Neuron (in vitro differentiated cells): ENCODE measurements around the gene LCE3D.
"Not testable (repeated sequence)": the region's sequence is repeated elsewhere in the genome, so short reads cannot be mapped to it uniquely, and the experiment has no call there.

Experiments
- H2AFZ ChIP-seq: one replicate; pipeline ENCODE4 v1.6.1; 2013; ENCODE audit warnings: low read depth, mild to moderate bottlenecking, inconsistent platforms, low read length, moderate library complexity
- H3K27me3 ChIP-seq: one replicate; pipeline ENCODE4 v1.6.1; 2013; ENCODE audit warnings: low read length; ENCODE audit not compliant: insufficient read depth
- H3K36me3 ChIP-seq: one replicate; pipeline ENCODE4 v1.6.1; 2013; ENCODE audit warnings: low read length; ENCODE audit not compliant: insufficient read depth
- H3K4me1 ChIP-seq: one replicate; pipeline ENCODE4 v1.6.1; 2013; ENCODE audit warnings: low read length; ENCODE audit not compliant: insufficient read depth
- H3K4me3 ChIP-seq: 2 replicates; pipeline ENCODE4 v1.5.1; 2013; ENCODE audit warnings: mild to moderate bottlenecking, low read length, moderate library complexity
- H3K9me3 ChIP-seq: one replicate; pipeline ENCODE4 v1.6.1; 2013; ENCODE audit warnings: low read length

The LCE3D gene, protein sequence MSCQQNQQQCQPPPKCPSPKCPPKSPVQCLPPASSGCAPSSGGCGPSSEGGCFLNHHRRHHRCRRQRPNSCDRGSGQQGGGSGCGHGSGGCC

DNA sequence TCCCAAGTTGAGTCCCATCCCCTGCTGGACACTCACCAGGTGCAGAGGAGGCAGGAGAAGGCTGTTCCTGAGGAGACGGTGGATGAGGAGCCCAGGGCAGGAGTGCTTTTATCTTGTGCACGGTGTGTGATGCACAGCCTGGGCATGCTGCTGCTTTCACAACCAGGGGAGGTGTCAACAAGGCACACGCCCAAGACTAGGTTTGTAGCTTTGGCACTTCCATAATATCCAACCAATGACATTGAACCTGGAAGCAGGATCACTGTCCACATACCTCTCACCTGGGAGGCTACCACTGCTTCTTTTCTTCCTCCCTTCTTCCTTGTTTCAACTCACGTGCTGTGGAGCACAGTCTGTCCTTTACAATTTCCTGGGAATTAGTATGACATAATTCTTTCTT lies at the start of gene LCE3D:
LCE3D (minus strand) TSS at position 84 of the 400 bp plus-strand sequence. CDS start 580 bp downstream, outside the sequence.
- Histone ChIP-seq H2AFZ (no peak within 1 kb of the TSS), H3K4me1 (no peaks in the 10 kb centered on the region), H3K4me3 (no peak within 1 kb of the TSS), H3K27me3 (no peaks in the 10 kb centered on the region), H3K36me3 (no peaks in the 10 kb centered on the region), H3K9me3 (no peaks in the 10 kb centered on the region)

DNA sequence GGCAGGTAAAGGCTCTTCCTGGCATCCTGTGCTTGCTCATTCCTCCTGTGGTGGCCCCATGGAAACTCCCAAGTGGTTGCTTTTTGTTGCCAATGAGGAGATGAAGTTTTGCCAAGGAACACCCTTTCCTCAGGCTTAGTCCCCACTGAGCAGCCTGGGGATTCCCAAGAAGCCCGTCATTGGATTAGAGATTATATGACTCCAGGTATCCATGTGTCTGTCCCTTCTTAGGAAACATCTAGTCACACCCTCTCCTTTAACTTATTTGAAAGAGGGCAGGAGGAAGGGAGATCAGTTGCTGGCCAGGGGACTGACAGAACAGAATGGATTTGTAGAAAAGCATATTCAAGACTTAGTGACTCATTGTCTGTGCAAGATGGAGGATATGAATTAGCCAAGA lies 46.4 kb upstream of the LCE3D start:
- no peaks in the 10 kb centered on the region for H3K9me3 ChIP-seq
- H3K4me1 ChIP-seq: no peaks in the 10 kb centered on the region
- H3K4me3 ChIP-seq: no peak overlapping the region
- no peak overlapping the region for H2AFZ ChIP-seq
- H3K27me3 ChIP-seq: no peaks in the 10 kb centered on the region
- no peaks in the 10 kb centered on the region for H3K36me3 ChIP-seq

DNA sequence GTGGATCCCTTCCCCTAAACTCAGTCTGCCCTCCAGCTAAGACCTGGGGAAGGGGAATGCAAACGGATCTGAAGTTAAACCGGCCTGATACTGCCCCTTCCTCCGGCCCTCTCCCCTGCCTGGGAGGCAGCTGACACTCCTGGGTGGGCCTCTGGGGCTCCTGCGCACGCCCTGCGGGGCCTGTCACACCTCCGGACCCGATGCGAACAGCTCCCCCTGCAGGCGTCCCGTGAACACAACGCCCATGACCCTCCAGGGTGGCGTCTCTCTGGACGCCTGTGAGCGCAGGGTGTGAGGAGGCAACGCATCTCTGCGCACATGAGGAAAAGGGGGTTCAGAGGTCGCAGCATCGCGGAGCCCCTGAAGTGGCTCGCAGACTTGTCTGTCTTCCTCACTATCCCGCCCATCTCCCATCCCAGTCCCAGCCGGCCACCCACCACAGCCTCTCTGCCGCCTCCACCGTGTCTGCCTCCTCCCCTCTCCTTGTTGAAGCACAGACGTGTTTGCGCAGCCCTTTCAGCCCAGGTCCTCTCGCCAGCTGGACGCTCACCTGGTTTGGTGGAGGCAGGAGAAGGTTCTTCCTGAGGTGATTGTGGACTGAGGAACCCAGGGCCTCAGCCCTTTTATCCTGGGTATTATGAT lies 43.0 kb upstream of the LCE3D start:
- H3K9me3 ChIP-seq: peaks cover 2% of the 10 kb centered on the region
- H3K4me3 ChIP-seq: no peak overlapping the region
- no peaks in the 10 kb centered on the region for H3K27me3 ChIP-seq
- no peak overlapping the region for H2AFZ ChIP-seq
- H3K36me3 ChIP-seq: no peaks in the 10 kb centered on the region
- H3K4me1 ChIP-seq: no peaks in the 10 kb centered on the region

DNA sequence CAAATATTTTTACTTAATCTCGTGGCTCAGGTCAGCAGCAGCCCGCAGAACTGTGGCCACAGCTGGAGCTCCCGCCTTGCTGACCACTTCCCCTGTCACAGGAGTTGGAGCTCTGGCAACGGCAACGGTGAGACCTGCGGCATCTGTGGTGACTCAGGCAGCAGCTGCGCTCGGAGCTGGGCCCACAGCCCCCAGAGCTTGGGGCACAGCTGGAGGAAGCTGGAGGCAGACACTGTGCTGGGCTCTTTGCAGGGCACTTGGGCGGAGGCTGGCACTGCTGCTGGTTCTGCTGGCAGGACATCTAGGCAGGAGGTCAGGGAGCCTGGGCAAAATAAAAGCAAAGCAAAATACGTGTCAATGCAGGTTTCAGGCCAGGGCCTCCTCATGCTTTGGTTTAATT lies 42.5 kb upstream of the LCE3D start, which contains the start of gene LCE3A:
LCE3A (minus strand) TSS at position 301 of the 400 bp plus-strand sequence; CDS start at position 301, 0 bp downstream.
- no peaks in the 10 kb centered on the region for H3K36me3 ChIP-seq
- H3K4me1 ChIP-seq: no peaks in the 10 kb centered on the region
- no peaks in the 10 kb centered on the region for H3K27me3 ChIP-seq
- no peak within 1 kb of the TSS for H3K4me3 ChIP-seq
- H3K9me3 ChIP-seq: peaks cover 2% of the 10 kb centered on the region
- no peak within 1 kb of the TSS for H2AFZ ChIP-seq

DNA sequence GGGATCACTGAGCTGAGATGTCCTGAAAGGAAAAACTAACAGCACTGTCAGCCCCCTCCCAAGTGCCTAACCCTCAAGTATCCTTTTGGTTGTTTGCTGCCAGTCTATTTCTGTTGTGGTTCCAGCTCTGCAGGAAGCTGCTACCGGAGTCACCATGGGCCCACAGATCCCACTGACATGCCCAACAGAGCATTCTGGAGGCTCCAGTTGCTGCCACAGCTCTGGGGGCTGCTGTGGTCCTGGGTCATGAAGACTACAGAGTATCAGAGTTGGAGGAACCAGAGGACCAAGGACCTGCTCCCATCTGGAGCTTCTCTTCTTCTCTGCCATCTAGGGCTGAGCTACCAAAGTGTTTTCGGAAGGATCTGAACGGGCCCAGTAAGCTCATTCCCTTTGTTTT lies 41.7 kb upstream of the LCE3D start:
- H3K36me3 ChIP-seq: no peaks in the 10 kb centered on the region
- no peak overlapping the region for H2AFZ ChIP-seq
- H3K9me3 ChIP-seq: peaks cover 2% of the 10 kb centered on the region
- no peak overlapping the region for H3K4me3 ChIP-seq
- H3K27me3 ChIP-seq: no peaks in the 10 kb centered on the region
- no peaks in the 10 kb centered on the region for H3K4me1 ChIP-seq

DNA sequence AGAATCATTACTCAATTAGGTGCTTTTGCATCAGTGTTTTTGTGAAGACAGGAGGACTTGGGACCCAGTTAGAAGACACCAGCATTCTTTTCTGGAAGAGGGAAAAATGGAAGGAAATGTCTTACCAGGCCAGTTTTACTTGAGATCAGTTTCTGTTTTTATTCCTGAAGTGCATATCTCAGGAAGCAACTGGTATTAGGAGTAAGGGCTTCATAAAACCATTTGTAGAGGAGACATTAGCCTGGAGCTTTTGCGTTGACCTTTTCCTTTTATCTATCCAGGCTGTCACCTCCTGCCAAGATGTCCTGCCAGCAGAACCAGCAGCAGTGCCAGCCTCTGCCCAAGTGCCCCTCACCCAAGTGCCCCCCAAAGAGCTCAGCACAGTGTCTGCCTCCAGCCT lies 33.2 kb upstream of the LCE3D start, which contains the start of gene LCE3B:
LCE3B (plus strand) TSS at position 301 of the 400 bp plus-strand sequence; CDS start at position 301, 0 bp downstream.
- Histone ChIP-seq H3K36me3 (no peaks in the 10 kb centered on the region), H3K4me1 (no peaks in the 10 kb centered on the region), H3K9me3 (no peaks in the 10 kb centered on the region), H3K4me3 (no peak within 1 kb of the TSS), H2AFZ (no peak within 1 kb of the TSS), H3K27me3 (no peaks in the 10 kb centered on the region)

DNA sequence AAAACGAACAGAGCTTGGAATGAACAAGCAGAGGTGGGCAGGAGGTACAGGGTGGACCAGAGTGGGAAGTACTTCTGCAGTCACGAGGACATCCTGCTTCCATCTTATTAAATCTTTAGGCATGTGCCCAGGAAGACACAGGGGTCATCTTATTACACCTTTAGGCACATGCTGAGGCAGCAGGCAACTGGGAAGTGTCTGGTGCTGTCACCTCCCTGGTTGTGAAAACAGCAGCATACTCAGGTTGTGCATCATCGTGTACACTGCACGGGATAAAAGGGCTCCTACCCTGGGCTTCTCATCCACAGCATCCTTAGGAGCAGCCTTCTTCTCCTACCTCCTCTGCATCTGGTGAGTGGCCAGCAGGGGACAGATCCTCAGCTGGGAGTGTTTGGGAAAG lies 19.6 kb upstream of the LCE3D start, which contains the start of gene LCE3C:
LCE3C (plus strand) TSS at position 301 of the 400 bp plus-strand sequence. CDS start 498 bp downstream, outside the sequence.
- no peaks in the 10 kb centered on the region for H3K27me3 ChIP-seq
- H2AFZ ChIP-seq: no peak within 1 kb of the TSS
- no peaks in the 10 kb centered on the region for H3K36me3 ChIP-seq
- H3K4me1 ChIP-seq: no peaks in the 10 kb centered on the region
- no peak within 1 kb of the TSS for H3K4me3 ChIP-seq
- H3K9me3 ChIP-seq: no peaks in the 10 kb centered on the region

DNA sequence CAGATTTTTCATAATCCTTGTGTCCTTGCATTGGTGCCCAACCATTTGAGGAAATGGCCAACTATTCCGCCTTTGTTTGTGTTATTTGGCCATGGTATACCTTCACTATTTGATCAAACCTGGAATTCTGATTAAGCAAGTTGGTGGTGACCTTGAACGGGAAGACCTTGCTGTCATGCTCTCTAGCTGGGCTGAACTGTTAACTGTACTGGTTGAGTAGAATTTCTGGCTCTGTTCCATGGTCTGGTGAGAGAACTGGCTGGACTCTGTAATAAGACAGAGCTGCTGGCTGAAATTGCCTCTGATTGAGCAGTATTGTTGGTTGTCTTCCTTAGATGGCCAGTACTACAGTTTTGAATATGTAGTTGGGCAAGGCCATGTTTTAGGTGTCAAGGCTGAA lies 16.7 kb upstream of the LCE3D start:
- no peaks in the 10 kb centered on the region for H3K27me3 ChIP-seq
- H2AFZ ChIP-seq: no peak overlapping the region
- H3K9me3 ChIP-seq: no peaks in the 10 kb centered on the region
- no peaks in the 10 kb centered on the region for H3K4me1 ChIP-seq
- no peaks in the 10 kb centered on the region for H3K36me3 ChIP-seq
- no peak overlapping the region for H3K4me3 ChIP-seq

DNA sequence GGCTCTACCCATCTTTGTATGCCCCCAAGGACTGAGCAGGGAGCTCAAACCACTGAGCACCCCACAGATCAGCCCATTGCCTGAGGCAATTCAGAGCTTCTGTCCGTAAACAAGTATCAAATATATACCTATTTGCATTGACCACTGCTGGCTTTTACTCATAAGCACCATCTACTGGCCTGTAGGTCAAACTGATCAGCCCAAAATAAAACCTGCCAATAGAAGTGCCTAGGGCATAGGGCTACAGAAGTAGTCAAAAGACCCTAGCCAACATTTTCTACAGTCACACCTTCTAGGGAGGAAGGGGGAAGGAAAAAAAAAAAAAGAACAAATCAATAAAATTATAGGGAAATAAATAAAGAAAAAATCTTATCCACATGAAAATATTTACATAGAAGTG lies 5.3 kb upstream of the LCE3D start:
- Histone ChIP-seq H3K4me1 (no peaks in the 10 kb centered on the region), H3K27me3 (no peaks in the 10 kb centered on the region), H3K4me3 (no peak overlapping the region), H3K9me3 (no peaks in the 10 kb centered on the region), H2AFZ (no peak overlapping the region), H3K36me3 (no peaks in the 10 kb centered on the region)

DNA sequence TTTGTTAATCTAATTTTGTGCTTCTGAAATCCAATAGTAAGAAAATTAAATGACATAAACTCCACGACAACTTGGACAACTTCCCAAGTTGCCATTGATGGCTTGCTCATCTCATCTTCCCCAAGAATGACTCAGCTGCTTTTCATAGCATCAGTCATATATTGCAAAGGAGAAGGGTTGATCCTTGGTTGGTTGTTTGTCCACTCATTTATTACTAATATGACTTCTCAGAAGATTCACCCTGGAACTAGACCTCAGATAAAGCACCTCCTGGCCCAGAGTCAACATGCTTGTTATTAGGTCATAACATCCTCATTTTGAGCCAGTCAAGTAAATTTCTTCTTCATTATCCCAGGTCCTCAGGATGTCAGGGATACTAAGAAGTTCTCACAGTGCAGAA lies 2.3 kb upstream of the LCE3D start:
- no peak overlapping the region for H2AFZ ChIP-seq

DNA sequence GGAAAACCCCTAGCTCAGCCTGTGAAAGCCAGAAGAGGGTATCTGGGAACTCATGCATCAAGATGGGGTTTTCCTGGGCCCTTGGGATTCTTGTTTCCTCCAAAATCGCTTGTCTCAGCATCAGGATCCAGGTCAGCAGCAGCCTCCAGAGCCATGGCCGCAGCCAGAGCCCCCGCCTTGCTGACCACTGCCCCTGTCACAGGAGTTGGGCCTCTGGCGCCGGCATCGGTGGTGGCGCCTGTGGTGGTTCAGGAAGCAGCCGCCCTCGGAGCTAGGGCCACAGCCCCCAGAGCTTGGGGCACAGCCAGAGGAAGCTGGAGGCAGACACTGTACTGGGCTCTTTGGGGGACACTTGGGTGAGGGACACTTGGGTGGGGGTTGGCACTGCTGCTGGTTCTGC lies 790 bp downstream of the LCE3D start:
- not testable (repeated sequence) for H3K4me1 ChIP-seq, H3K27me3 ChIP-seq, H3K36me3 ChIP-seq, H3K4me3 ChIP-seq, H3K9me3 ChIP-seq, H2AFZ ChIP-seq

More for the DNA sequence above, 2.3 kb upstream of the LCE3D start:
- H3K9me3 ChIP-seq: no peaks in the 10 kb centered on the region
- H3K36me3 ChIP-seq: no peaks in the 10 kb centered on the region
- H3K4me3 ChIP-seq: no peak overlapping the region
- no peaks in the 10 kb centered on the region for H3K27me3 ChIP-seq
- H3K4me1 ChIP-seq: no peaks in the 10 kb centered on the region

DNA sequence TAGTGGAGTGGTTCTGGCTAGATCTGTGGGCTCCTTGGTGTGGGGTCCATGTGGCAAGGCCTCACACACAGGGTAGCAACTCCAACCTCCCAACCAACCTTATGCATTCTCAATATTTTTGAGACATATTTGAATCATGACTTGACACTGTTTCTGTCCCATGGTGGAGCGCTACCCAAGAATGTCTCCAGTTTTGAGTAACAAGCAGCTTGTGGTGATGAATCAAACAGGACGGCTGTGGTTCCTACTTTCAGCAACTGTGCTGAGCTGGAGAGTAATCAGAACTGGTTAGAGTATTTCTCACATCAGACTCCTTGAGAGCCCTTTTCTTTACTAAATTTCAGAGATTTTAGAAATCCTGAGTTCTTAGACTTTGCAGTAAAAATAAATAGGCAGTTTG lies 3.1 kb downstream of the LCE3D start:
- Histone ChIP-seq H3K9me3 (no peaks in the 10 kb centered on the region), H3K36me3 (no peaks in the 10 kb centered on the region), H2AFZ (no peak overlapping the region), H3K4me1 (no peaks in the 10 kb centered on the region), H3K4me3 (no peak overlapping the region), H3K27me3 (no peaks in the 10 kb centered on the region)

DNA sequence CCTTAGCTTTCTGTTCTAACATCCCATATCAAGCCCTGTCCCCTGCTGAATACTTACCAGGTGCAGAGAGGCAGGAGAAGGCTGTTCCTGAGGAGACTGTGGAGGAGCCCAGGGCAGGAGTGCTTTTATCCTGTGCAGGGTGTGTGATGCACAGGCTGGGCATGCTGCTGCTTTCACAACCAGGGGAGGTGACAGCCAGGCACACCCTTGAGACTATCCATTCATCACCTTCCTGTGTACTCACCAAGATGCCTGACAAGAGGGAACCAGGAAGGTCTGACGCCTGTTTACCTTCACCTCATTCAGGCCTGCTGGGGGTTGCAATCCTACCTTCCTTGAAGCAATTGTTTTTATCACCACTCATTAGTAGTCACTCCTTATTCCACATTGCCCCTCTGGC lies 13.6 kb downstream of the LCE3D start, which contains the start of gene LCE3E:
LCE3E (minus strand) TSS at position 100 of the 400 bp plus-strand sequence. CDS start 572 bp downstream, outside the sequence.
- Histone ChIP-seq H2AFZ (no peak within 1 kb of the TSS), H3K27me3 (no peaks in the 10 kb centered on the region), H3K4me1 (no peaks in the 10 kb centered on the region), H3K9me3 (no peaks in the 10 kb centered on the region), H3K4me3 (no peak within 1 kb of the TSS), H3K36me3 (no peaks in the 10 kb centered on the region)
